Retinal pigment epithelial cell (primary cell): Measurements from ENCODE around the gene PRKACG.

Source experiments
- DNase-seq: peaks from one replicate; pipeline ENCODE4 v3.0.0-alpha.2; 2010; ENCODE audit warnings: low read depth
- H3K4me3 ChIP-seq: 2 replicates; pipeline ENCODE4 v1.5.1; 2011; ENCODE audit warnings: mild to moderate bottlenecking, low read length, control low read depth, moderate library complexity
- TF ChIP-seq, protein P1 (sequence below): conservative IDR thresholded peaks from 2 replicates; pipeline ENCODE4 v1.5.1; 2011; ENCODE audit warnings: low read depth, low read length, control low read depth, inconsistent platforms

Gene PRKACG

GRCh38 chr9:69049094-69049493, 35.2 kb upstream of the PRKACG start:
- no peak overlapping the region for H3K4me3 ChIP-seq
- DNase-seq = no peak
- TF ChIP-seq, protein P1, sequence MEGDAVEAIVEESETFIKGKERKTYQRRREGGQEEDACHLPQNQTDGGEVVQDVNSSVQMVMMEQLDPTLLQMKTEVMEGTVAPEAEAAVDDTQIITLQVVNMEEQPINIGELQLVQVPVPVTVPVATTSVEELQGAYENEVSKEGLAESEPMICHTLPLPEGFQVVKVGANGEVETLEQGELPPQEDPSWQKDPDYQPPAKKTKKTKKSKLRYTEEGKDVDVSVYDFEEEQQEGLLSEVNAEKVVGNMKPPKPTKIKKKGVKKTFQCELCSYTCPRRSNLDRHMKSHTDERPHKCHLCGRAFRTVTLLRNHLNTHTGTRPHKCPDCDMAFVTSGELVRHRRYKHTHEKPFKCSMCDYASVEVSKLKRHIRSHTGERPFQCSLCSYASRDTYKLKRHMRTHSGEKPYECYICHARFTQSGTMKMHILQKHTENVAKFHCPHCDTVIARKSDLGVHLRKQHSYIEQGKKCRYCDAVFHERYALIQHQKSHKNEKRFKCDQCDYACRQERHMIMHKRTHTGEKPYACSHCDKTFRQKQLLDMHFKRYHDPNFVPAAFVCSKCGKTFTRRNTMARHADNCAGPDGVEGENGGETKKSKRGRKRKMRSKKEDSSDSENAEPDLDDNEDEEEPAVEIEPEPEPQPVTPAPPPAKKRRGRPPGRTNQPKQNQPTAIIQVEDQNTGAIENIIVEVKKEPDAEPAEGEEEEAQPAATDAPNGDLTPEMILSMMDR = no peak

GRCh38 chr9:69047371-69047770, 33.5 kb upstream of the PRKACG start:
- H3K4me3 ChIP-seq = no peak overlapping the region
- DNase-seq = no peak
- TF ChIP-seq, protein P1 = no peak

- TF ChIP-seq, protein P1 = no peak
- DNase-seq = no peak
- no peak overlapping the region for H3K4me3 ChIP-seq
Observed at GRCh38 chr9:69046723-69047122, 32.8 kb upstream of the PRKACG start.

- no peak overlapping the region for H3K4me3 ChIP-seq
- no peak for DNase-seq
- TF ChIP-seq, protein P1 = no peak
Observed at GRCh38 chr9:69045821-69046220, 31.9 kb upstream of the PRKACG start.

GRCh38 chr9:69044240-69045219, 30.6 kb upstream of the PRKACG start:
- no peak overlapping the region for H3K4me3 ChIP-seq
- DNase-seq = no peak
- TF ChIP-seq, protein P1 = no peak

DNA sequence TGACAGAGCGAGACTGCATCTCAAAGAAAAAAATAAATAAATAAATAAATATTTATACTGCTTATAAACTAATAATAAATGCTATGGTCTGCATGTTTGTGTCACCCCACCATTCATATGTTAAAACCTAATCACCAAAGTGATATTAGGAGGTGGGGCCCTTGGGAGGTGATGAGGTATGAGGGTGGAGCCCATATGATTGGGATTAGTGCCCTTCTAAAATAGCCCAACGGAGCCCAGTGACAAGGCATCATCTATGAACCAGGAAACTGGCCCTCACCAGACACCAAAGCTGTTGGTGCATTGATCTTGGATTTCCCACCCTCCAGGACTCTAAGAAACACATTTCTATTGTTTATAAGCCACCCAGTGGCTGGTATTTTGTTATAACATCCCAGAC, 26.7 kb upstream of the PRKACG start:
- no peak for DNase-seq
- TF ChIP-seq, protein P1 = no peak
- H3K4me3 ChIP-seq = no peak overlapping the region

DNA sequence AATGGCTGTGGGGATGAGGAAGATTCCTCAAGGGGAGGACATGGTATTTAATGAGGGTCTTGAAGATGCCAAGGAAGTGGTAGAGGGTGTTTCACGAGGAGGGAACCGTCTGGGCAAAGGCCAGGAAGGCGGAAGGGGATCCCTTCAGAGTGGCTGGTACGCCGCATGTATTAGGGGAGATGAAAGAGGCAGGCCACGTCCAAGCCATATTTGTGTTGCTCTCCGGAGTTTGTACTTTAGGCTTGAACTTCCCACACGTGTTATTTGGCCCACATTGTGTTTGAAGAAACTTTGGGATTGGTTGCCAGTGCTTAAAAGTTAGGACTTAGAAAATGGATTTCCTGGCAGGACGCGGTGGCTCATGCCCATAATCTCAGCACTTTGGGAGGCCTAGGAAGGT, 22.9 kb upstream of the PRKACG start:
- peak overlapping the region; percentile 93 for H3K4me3 ChIP-seq
- no peak for DNase-seq
- TF ChIP-seq, protein P1 = no peak
